B cell (primary cell): Measurements from ENCODE around the gene GPR180. TPM values are rescaled to one million over a fixed set of nuclear protein-coding genes. Genes with fewer than 3 reads are reported as not detected.

Experiments used
- ATAC-seq: fragments of 200-7000 bp; cut with Tn5 transposase; one replicate; pipeline ENCODE4 v1.10.0; 2021; ENCODE audit warnings: low read depth, mild to moderate bottlenecking, moderate number of reproducible peaks, moderate library complexity
- CTCF ChIA-PET: fragments of 350-600 bp; sonication (Branson Sonifier 250); formaldehyde crosslinking; loops from one replicate; lab custom pipeline; 2021; ENCODE audit warnings: antibody characterized with exemption, inconsistent platforms; lab: Charles Lee
- POLR2A ChIA-PET: fragments of 350-600 bp; sonication (Branson Sonifier 250); formaldehyde crosslinking; loops from one replicate; lab custom pipeline; 2021; ENCODE audit warnings: antibody characterized with exemption; lab: Charles Lee
- DNase-seq: peaks from one replicate; pipeline ENCODE4 v3.0.0; 2013
- H2AFZ ChIP-seq: 2 replicates; pipeline ENCODE4 v1.6.1; 2012; ENCODE audit warnings: mild to moderate bottlenecking, low read depth, low read length; ENCODE audit not compliant: insufficient read depth, poor library complexity, severe bottlenecking
- H3K27ac ChIP-seq, 2 donors: 1 replicate in 1 of 2; 2 replicates in 1 of 2; pipeline ENCODE4 v1.5.1; 2012 to 2013; ENCODE audit warnings: low read length in 2 of 2, mild to moderate bottlenecking in 2 of 2, moderate library complexity in 1 of 2
- H3K27me3 ChIP-seq, 4 experiments: fragments of 200-600 bp in 1 of 4; sonication (generic) in 1 of 4; replicated peaks in 1 of 4; 1 replicate in 2 of 4; 2 replicates in 2 of 4; pipeline versions ENCODE4 v1.6.1 to v1.7.0; 2013 to 2016; ENCODE audit warnings: low read length in 3 of 4, mild to moderate bottlenecking in 2 of 4, mixed read lengths in 1 of 4, moderate library complexity in 1 of 4; ENCODE audit not compliant: insufficient read depth in 4 of 4, control insufficient read depth in 3 of 4; ENCODE audit errors: control extremely low read depth in 1 of 4
- H3K36me3 ChIP-seq, 2 experiments: replicated peaks in 1 of 2; 1 replicate in 1 of 2; 2 replicates in 1 of 2; pipeline versions ENCODE4 v1.6.1 to v1.7.1; 2013; ENCODE audit warnings: low read length in 1 of 2; ENCODE audit not compliant: insufficient read depth in 2 of 2, control insufficient read depth in 1 of 2; ENCODE audit errors: control extremely low read depth in 1 of 2, extremely low read depth in 1 of 2
- H3K4me1 ChIP-seq, 2 donors: fragments of 200-600 bp in 1 of 2; sonication (generic) in 1 of 2; 1 replicate in 1 of 2; 2 replicates in 1 of 2; pipeline versions ENCODE4 v1.5.1 to v1.6.1; 2013 to 2017; ENCODE audit warnings: low read length in 2 of 2; ENCODE audit not compliant: control insufficient read depth in 2 of 2, insufficient read depth in 2 of 2
- H3K4me2 ChIP-seq: replicated peaks from 2 replicates; pipeline ENCODE3; 2012; ENCODE audit warnings: mild to moderate bottlenecking, low read depth, low read length; ENCODE audit not compliant: poor library complexity, severe bottlenecking
- H3K4me3 ChIP-seq, 5 experiments: fragments of 200-600 bp in 1 of 5; sonication (generic) in 1 of 5; 1 replicate in 3 of 5; 2 replicates in 2 of 5; pipeline versions ENCODE4 v1.5.1 to v1.7.0; 2011 to 2016; ENCODE audit warnings: low read length in 4 of 5, mild to moderate bottlenecking in 4 of 5, low read depth in 2 of 5, control low read depth in 1 of 5, moderate library complexity in 1 of 5; ENCODE audit not compliant: insufficient read depth in 1 of 5; ENCODE audit errors: control extremely low read depth in 1 of 5, extremely low read depth in 1 of 5
- H3K79me2 ChIP-seq: fragments of 200-600 bp; sonication (generic); one replicate; pipeline ENCODE4 v1.6.0; 2016; ENCODE audit warnings: low read length; ENCODE audit not compliant: control insufficient read depth, insufficient read depth
- H3K9ac ChIP-seq: fragments of 200-600 bp; sonication (generic); 2 replicates; pipeline ENCODE4 v1.6.1; 2017; ENCODE audit warnings: mild to moderate bottlenecking, low read length, moderate library complexity
- H3K9me3 ChIP-seq, 3 donors: one replicate each; pipeline versions ENCODE4 v1.6.1 to v1.7.1; 2013; ENCODE audit warnings: low read length in 2 of 3; ENCODE audit not compliant: control insufficient read depth in 2 of 3, insufficient read depth in 1 of 3; ENCODE audit errors: control extremely low read depth in 1 of 3
- H4K20me1 ChIP-seq: 2 replicates; pipeline ENCODE4 v1.6.0; 2012; ENCODE audit warnings: mild to moderate bottlenecking, low read length; ENCODE audit not compliant: insufficient read depth, control insufficient read depth, poor library complexity, severe bottlenecking
- H3K27ac Mint-ChIP-seq: one replicate; pipeline ENCODE4 v1.8.0; 2021; ENCODE audit warnings: mixed read lengths
- H3K27me3 Mint-ChIP-seq: one replicate; pipeline ENCODE4 v1.8.0; 2021; ENCODE audit warnings: mixed read lengths
- H3K4me1 Mint-ChIP-seq: one replicate; pipeline ENCODE4 v1.8.0; 2021; ENCODE audit warnings: mixed read lengths
- H3K4me3 Mint-ChIP-seq: one replicate; pipeline ENCODE4 v1.8.0; 2021; ENCODE audit warnings: mixed read lengths
- H3K9me3 Mint-ChIP-seq: one replicate; pipeline ENCODE4 v1.8.0; 2022; ENCODE audit warnings: mixed read lengths; ENCODE audit not compliant: insufficient read depth
- CTCF ChIP-seq: fragments of 200-600 bp; IDR thresholded peaks from one replicate; pipeline ENCODE4 v1.8.0; 2022; ENCODE audit warnings: antibody characterized with exemption, mild to moderate bottlenecking
- EZH2 ChIP-seq: IDR thresholded peaks from 2 replicates; pipeline ENCODE4 v1.6.1; 2012; ENCODE audit warnings: borderline replicate concordance, low read depth, mild to moderate bottlenecking, moderate library complexity, low read length; ENCODE audit not compliant: insufficient read depth, poor library complexity, severe bottlenecking
- WGBS: methylation state at CpG from one replicate; pipeline ENCODE4 v1.1.5; 2013; ENCODE audit warnings: missing lambda C conversion rate; ENCODE audit not compliant: insufficient coverage; 5-methylcytosine and 5-hydroxymethylcytosine counted together
- intact Hi-C: fragments of 100-400 bp; cut with micrococcal nuclease; formaldehyde crosslinking; loops from one replicate; pipeline ENCODE4 v1.10.0; 2022
- polyA plus RNA-seq: library from polyadenylated mRNA; depleted of rRNA; stranded (reverse); fragments of >200 nt; gene quantifications from 2 replicates; pipeline ENCODE4 v1.2.3, GENCODE V29; 2012
- total RNA-seq, 2 donors: library from RNA; stranded (reverse); fragments of 120-200 nt in 1 of 2; gene quantifications; 1 replicate in 1 of 2; 2 replicates in 1 of 2; pipeline versions ENCODE4 v1.2.3 to v1.2.4, GENCODE V29; 2013 to 2022

GPR180 gene
- total and polyA plus RNA-seq, 2 donors (not counting 1 experiment from before 2014, with no cell fraction given) = 1.2 to 4.7 TPM

DNA sequence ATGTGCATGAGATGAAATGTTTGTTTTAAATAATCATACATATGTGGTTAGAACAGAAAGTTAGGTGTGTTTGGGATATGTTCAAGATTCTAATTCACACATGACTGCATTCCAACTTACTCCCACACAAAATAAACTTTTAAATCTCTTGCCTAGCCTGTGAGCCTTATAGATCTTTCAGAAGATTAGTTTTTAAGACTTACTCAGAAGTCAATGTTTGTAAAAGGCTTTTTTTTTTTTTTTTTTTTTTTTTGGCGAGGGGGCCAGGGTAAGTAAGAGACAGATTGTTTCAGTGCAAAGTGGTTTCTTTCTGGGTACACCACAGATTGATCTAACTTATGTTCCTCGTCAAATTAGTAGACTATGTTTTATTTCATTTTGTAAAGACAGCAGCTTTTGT, 39.1 kb downstream of the GPR180 start:
- H3K36me3 ChIP-seq = no peaks in the 10 kb centered on the region
- H3K27ac ChIP-seq = no peak overlapping the region
- no peak overlapping the region for H3K4me3 ChIP-seq
- H3K9me3 ChIP-seq = no peaks in the 10 kb centered on the region
- H3K27me3 ChIP-seq = no peaks in the 10 kb centered on the region
- ChIA-PET CTCF (no interaction called here), POLR2A (no interaction called here)
- Mint-ChIP-seq H3K4me1 (no peaks in the 10 kb centered on the region), H3K27ac (no peak overlapping the region), H3K9me3 (no peaks in the 10 kb centered on the region), H3K4me3 (no peak overlapping the region), H3K27me3 (peaks cover 9% of the 10 kb centered on the region)
- no peaks in the 10 kb centered on the region for H4K20me1 ChIP-seq
- intact Hi-C loops = no loop called here
- H3K4me1 ChIP-seq = no peaks in the 10 kb centered on the region
- ATAC-seq (no peak), DNase-seq (no peak)
- no peaks in the 10 kb centered on the region for H3K79me2 ChIP-seq
- H2AFZ ChIP-seq = no peak overlapping the region
- TF ChIP-seq CTCF (no peak), EZH2 (no peak)
- no peak overlapping the region for H3K4me2 ChIP-seq
- no CpG with 5 or more reads among the region's 2 CpGs for WGBS
- no peak overlapping the region for H3K9ac ChIP-seq

GRCh38 chr13:94641409-94641941, 39.8 kb downstream of the GPR180 start:
- no peak for TF ChIP-seq EZH2
- no peak for TF ChIP-seq CTCF
- WGBS = no CpG with 5 or more reads among the region's 3 CpGs
- no peak overlapping the region for H3K27ac ChIP-seq
- no peak overlapping the region for H3K9ac ChIP-seq
- no peaks in the 10 kb centered on the region for H4K20me1 ChIP-seq
- intact Hi-C loops = no loop called here
- ATAC-seq = no peak
- CTCF ChIA-PET = no interaction called here
- no peak for DNase-seq
- no peaks in the 10 kb centered on the region for H3K4me1 ChIP-seq
- H3K4me1 Mint-ChIP-seq = no peaks in the 10 kb centered on the region
- POLR2A ChIA-PET = no interaction called here
- no peaks in the 10 kb centered on the region for H3K79me2 ChIP-seq
- no peaks in the 10 kb centered on the region for H3K27me3 ChIP-seq
- no peak overlapping the region for H3K4me3 Mint-ChIP-seq
- H3K9me3 ChIP-seq = no peaks in the 10 kb centered on the region
- no peak overlapping the region for H2AFZ ChIP-seq
- no peak overlapping the region for H3K4me3 ChIP-seq
- no peaks in the 10 kb centered on the region for H3K9me3 Mint-ChIP-seq
- no peaks in the 10 kb centered on the region for H3K36me3 ChIP-seq
- H3K27me3 Mint-ChIP-seq = peaks cover 12% of the 10 kb centered on the region
- no peak overlapping the region for H3K27ac Mint-ChIP-seq
- no peak overlapping the region for H3K4me2 ChIP-seq
